GM21367 (cell line): ENCODE measurements around the gene ITPR3.

Experiments
- ATAC-seq: cut with Tn5 transposase; IDR thresholded peaks from one replicate; pipeline ENCODE4 v1.9.1; 2021; ENCODE audit not compliant: unreplicated experiment

ITPR3 gene

DNA sequence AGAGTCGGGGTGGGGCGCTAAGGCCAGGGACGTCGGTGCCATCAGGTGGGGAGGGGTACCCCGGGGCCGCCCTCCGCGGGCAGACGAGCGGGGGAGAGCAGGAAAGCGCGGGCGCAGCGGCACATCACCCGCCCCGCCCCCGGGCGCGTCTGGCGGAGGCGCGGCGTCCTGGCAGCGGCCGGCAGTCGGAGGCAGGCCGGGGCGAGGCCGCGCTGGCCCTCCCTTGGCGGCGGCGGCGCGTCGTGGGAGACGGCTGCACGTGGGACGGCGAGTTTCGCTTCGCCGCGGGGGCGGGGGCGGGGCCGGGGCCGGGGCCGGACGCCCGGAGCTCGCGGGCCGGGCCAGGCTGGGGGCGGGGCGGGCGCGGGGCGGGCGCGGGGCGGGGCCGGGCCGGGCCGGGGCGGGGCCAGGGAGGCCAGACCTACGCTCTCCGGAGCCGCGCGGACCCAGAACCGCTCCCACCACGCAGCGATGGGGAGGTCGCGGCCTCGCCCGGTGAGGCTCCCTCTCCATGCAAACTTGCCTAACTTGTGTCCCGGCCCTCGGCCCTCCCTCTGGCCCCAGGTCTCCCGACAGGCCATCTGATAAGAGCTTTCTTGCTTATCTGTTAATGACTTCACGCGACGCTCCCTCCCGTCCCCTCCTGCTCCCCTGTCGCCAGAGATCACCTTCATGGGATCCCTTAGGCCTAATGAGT, 12.5 kb downstream of the ITPR3 start:
- peak; percentile 42 for ATAC-seq

DNA sequence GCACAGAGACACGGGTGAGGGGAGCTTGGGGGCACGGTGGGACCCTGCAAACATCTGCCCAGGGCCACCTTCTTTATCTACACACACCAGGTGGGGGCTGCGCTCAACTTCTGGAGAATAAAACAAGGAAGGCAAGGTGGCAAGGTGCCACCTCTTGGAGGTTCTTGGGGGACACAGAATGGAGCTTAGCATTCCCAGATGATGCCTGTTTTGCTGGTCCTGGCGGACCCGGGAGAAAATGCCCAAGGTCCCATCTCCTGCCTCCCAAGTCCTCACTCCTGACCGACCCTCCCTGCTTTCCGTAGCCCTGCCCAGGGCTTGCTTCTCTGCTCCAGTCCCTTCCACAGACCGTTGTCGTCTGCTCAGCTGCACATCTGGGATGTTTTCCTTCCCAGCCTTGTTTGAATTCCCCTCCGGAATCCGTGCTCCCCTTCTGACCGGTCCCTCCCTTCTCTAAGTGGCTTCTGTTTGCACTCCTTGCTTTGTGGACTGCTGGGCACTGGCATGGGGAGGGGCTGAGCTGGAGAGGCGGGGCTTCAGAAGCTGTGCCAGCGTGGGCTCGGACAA, 13.1 kb downstream of the ITPR3 start:
- ATAC-seq, result no peak

- no peak for ATAC-seq
These were observed 13.8 kb downstream of the ITPR3 start for GRCh38 chr6:33634946-33635345.

DNA sequence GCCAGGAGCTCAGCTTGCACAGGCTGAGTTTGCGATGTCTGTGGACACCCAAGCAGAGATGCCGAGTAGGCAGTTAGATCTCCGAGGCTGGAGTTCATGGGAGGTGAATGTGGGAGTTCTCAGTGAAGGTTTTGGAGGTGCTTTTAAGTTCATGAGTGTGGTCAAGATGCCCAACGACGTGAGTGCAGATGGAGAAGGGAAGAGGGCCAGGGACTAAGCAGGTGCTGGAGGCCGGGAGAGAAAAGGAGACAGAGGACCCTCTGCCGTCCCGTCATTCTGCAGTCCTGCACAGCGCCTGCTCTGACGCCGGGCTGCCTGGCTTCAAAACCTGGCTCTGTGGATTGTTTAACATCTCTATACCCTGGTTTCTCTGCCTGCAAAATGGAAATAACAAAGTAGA, 15.5 kb downstream of the ITPR3 start:
- no peak for ATAC-seq

DNA sequence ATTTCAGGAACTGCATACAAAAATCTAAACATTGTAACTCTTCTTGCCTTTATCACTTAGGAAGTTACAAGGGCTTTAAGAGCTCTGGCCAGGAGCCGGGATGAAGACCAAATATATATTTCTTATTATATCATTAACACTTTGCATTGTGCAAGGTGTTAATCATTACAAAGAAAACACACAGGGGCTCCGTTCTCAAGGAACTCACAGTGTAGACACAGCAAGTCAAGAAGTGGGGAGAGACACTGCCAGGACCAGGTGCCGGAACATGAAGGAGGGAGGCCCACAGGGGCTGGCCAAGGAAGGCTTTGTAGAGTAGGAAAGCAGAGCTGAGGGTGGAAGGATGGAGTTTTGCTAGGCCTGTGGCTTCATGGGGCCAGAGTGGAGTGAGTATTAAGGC, 17.4 kb downstream of the ITPR3 start:
- ATAC-seq, result no peak

DNA sequence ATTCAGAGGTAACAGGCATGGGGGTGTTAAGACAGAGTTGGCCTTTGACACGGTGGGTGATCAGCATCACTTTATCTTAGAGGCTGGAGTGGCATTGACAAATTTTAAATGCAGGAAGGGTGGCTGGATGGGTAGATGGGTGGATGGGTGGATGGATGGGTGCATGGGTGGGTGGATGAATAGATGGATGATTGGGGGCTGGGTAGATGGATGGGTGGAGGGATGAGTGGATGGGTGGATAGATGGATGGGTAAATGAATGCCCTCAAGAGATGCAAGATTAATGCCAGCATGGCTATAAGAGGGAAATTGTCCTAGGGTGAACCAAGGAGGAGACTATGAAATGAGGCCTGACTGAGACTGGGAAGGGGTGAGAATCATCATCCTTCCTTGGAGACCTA, 18.4 kb downstream of the ITPR3 start:
- ATAC-seq, result no peak

DNA sequence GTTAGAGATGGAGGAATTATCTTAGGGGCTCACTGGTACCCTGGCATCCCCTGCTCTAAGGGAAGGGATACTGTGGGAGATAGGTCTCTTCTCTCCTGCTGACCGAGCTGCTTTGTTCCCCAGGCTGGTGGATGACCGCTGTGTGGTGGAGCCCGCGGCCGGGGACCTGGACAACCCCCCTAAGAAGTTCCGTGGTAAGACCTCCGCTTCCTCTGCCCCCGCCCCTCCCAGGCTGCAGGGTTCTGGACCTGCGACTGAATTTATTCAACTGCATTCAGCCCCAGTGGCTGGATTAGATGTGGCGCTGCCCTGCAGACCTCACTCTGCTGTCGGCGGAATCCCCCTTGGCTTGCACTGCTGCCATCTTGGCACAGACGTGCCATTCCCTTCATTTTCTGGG, 19.2 kb downstream of the ITPR3 start:
- no peak for ATAC-seq

DNA sequence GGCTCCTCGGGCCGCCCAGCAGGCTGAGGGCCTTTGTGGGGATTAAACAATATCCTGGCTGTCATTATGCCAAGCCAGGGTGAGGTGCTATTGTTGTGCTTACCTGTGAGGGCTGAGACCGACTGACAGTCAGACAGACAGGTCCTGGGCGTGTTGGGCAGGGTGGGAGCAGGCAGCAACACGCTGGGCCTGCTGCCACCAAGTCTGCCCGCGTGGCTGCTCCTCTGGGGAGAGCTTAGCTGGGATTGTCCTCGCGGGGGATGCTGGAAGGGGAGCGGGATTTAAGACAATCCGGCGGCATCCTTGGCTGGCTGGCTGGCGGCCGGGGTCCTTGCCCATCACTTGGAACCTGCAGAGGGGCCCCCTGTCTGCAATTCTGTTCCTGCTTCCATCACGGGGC, 20.0 kb downstream of the ITPR3 start:
- no peak for ATAC-seq

- ATAC-seq, result no peak
These were observed 20.5 kb downstream of the ITPR3 start for GRCh38 chr6:33641602-33642001.

DNA sequence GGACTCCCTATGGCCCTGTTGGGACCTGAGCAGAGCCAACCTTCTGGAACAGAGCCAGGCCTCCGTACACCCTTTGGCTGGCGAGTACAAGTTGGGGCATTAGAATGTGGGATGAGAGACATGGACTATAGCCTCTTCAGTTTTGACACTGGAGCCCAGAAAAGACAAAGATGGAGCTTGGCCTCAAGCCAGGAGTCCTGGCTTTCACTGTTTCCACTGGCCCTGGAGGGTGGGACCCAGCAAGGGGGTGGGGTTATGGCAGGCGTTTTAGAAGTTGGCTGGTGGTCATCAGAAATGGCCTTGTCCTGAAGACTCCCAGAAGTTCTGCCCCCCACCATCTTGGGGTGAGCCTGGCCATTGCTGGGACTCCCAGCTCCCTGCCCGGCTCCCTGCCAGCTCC, 21.8 kb downstream of the ITPR3 start:
- no peak for ATAC-seq

DNA sequence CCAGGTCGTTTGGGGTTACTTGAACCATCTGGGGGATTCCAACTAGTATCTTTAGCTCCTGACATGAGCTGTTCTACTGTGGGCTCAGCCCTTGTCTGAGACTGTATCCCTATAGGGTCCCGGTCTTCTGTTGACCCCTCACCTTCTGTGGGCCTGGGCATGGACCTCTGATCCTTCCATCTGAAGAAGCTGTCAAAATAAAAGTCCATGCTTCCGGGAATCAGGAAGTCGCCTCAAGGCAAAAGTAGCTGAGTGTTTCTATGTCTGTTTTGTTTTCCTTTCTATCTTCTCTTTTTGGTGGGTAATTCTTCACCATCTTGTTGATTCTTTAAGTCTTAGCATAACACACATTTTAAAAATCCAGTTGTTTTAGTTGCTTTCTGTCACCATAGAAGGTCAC, 30.3 kb downstream of the ITPR3 start:
- no peak for ATAC-seq

GRCh38 chr6:33652002-33652401, 30.9 kb downstream of the ITPR3 start:
- ATAC-seq, result no peak

DNA sequence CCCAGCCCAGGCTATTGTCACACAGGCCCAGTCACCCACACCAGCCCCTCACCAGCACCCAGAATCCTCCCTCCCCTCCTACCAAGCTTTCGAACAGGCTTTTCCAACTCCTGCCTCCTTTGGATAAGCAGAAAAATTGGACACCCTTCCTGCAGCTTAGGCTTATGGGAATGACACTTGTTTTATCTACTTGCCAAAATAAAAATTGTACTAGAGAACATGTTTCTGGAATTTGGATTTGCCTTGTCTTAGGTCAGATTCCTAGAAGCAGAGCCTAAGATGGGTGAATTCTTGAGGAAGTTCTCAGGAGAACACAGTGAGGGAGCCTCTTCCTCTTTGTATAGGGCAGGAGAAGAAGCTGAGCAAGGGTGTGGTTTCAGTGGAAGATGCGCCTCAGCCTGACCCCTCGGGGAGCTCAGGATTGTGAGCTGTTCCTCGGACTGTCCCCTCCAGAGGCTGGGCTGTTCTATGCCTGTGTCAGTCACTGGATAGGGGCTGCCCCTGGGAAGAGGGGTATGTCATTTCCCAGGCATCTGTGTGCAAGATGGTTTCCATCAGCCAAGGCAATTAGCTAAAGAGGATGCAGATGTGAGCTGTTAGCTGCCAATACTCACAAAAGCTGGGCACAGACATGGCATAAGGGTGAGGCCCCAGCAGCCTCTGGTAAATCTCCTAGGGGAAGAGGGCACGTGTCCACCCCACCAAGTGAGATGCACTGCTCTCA, 33.9 kb downstream of the ITPR3 start:
- no peak for ATAC-seq

GRCh38 chr6:33656844-33657243, 35.7 kb downstream of the ITPR3 start:
- ATAC-seq, result no peak

GRCh38 chr6:33658982-33659689, 38.0 kb downstream of the ITPR3 start:
- ATAC-seq, result no peak

DNA sequence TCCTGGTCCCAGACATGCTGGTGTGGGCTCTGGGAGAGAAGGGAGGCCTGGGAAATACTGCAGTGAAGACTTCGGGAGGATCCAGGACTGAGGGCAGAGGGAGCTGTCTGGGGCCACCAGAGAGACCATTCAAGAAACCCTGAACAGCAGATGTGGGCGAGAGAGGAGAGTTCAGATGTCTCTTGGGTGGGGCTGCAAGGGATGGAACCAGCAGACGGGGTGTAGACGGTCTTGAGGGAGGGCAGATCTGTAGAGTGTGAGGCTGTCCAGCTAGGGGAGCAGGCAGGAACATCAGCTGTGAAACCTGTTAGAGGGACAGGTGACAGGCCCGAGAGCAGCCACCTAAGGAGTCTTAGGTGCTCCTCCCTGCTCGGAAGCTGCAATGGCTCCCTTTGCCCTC, 38.9 kb downstream of the ITPR3 start:
- ATAC-seq, result no peak

DNA sequence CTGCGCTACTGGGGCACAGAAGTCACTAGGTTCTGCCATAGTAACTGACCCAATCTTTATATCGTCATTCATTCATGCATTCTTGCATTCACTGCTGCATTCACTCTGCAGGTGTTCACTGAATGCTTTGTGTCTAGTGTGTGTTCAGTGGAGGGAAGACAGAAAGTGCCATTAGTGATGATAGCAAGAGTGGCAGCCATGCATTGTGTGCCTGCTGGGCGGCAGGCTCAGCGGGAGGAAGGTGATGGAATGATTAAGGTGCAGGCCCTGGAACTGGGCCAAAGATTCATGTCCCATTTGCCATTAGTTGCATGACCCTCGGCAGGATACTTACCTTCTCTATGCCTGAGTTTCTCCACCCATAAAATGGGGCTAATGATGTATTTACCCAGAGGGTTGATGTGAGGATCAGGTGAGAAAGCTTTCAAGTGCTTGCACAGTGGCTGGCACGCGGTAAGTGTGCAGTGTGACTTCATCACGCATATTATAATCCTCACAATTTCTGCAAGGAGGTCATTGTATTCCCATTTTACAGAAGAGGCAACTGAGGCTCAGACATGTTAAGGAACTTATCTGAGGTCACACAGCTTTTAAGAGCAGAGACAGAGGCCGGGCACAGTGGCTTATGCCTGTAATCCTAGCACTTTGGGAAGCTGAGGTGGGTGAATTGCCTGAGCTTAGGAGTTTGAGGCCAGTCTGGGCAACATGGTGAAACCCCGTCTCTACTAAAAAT, 40.1 kb downstream of the ITPR3 start:
- no peak for ATAC-seq

DNA sequence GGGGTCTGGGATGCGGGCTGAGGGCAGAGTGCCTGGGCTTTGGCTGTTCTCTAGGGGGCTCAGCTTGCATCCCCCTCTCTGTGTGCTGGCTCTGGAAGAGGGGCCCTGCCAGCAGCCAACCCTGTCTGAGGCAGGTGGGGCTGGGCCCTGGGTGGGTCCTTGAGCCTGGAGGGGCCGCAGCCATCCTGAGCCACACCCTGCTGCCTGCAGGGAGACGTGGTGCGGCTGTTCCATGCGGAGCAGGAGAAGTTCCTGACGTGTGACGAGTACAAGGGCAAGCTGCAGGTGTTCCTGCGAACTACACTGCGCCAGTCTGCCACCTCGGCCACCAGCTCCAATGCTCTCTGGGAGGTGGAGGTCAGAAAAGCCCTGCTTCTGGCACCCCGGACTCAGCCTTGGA, 41.2 kb downstream of the ITPR3 start:
- ATAC-seq, result no peak

- no peak for ATAC-seq
These were observed 41.9 kb downstream of the ITPR3 start for GRCh38 chr6:33663028-33663427.

DNA sequence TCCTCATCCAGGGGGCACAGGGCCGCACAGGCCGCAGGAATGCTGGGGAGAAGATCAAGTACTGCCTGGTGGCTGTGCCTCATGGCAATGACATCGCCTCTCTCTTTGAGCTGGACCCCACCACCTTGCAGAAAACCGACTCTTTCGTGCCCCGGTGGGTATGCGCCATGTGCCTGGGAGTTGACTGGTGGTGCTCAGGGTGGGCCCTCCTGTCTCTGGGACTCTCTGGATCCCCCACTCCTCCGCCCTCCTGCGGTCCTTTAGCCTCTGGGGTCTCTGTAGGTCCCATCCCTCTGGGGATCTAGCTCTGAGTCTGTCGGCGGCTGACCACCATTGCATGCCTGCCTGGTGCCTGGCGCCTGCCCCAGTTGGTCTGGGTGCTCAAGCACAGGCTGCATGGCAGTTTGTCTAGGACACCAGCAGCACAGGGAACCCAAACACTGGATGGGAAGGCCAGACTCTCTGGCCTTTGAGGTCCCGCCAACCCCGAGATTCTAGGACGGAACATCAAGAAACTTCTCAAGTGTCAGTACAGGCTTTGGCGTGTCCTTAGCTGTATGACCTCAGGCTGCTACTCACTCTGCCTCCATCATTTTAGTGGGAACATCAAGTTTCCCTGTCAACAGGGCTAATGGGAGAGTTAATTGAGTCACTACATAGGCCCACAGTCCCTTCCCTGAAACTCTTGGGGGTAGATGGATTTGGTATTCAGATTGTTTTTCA, 42.8 kb downstream of the ITPR3 start:
- ATAC-seq, result no peak
